Stromal cell of bone marrow (primary cell): ENCODE measurements around the gene CFAP77.
"Not testable (repeated sequence)": the region's sequence is repeated elsewhere in the genome, so short reads cannot be mapped to it uniquely, and the experiment has no call there.

ENCODE experiments used
- DNase-seq: peaks from one replicate; pipeline ENCODE4 v3.0.0-alpha.2; 2012; ENCODE audit warnings: low read depth

The CFAP77 gene

DNA sequence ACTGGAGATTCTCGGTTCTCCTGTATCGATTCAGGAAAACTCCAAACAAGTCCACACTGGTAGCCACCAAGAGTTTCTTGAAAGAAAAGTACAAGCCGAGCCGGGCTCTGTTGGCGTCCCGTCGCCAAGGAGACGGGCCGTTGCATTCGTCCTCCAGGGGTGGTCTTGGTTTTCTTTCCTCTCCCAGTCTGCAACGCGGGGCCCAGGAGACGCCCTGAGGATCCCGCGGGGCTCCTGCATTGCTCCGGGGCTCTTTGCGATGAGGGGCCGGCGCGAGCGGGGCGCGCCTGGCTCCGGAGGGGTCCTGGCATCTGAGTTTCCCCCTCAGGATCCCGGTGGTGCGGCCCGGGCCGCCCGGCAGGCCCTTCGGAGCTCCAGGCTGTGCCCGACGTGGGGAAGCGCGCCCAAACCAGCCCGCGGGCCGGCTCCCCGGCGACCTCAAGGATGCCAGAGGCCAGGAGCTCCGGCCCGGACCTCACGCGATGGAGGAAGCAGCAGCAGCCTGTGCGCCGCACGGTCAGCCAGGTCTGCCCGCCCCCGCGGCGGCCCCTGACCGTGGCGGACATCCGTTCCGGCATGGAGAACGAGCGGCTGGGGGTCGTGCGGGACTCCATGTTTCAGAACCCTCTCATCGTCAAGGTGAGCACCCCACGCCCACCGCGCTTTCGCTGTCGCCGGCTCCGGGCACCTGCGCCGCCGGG, at the start of gene CFAP77:
CFAP77 (plus strand) TSS at position 384 of the 701 bp plus-strand sequence; CDS start at position 445, 61 bp downstream.
- peak; percentile 28 for DNase-seq

GRCh38 chr9:132364068-132364467, 45.9 kb upstream of the CFAP77 start:
- no peak for DNase-seq

DNA sequence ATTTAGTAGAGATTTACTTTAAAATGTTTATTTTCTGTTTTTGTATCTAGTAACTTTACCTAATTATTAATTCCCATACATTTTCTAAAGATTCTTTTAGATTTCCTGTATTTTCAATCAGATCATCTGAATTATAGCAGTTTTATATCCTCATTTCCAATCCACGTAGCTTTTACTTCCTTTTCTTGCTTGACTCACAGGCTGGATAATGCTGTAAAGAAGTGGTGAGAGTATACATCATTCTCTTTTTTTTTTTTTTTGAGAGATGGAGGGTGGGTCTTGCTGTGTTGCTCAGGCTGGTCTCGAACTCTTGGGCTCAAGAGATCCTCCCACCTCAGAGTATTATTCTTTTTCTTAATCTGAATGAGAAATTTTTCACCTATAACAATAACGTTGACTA, 44.0 kb upstream of the CFAP77 start:
- DNase-seq = no peak

DNA sequence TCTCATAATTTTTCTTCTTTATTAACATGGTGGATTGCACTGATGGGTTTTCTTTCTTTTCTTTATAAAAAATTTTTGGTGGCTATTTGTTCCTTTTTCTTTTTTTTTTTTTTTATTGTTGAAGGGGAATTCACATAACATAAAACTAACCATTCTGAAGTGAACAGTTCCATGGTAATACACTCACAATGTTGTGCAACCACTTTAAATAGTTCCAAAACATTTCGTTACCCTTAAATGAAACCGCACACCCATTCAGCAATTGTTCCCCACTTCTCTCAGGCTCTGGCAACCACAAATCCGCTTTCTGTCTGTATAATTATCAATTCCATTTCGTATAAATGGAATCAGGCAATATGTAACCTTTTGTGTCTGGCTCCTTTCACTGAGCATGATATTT, 43.5 kb upstream of the CFAP77 start:
- DNase-seq = no peak

DNA sequence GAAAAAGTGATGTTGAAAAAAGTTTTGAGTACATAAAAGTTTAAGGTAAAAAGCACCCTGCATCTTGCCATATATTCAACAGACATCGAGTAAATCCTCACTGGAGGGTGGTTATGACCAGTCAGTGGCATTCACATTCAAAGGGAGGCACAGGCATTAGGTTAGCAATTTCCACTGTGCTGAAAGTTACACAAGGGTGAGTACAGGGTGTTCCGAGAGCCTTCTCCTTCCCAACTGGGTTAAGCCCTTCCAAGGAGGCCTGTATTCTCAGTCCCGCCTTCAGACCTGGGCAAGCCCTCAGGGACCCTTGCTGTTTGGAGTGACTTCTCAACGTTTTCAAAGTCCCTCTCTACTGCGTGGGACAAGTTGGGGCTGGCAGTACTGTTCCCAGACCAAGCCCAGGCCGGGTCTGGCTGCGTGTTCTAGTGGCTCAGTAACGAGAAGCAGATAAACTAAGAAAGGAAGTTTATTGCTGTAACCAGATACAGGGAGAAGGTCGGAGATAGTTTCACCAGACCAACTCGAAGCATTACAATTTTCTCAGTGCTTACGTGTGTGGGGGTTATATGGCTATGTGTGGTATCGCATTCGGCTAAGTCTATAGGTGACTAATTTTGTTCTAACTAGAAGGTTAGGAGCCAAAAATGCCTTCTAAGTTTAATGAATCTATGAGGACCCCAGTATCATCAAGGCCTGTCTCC, 42.2 kb upstream of the CFAP77 start:
- DNase-seq = no peak

- no peak for DNase-seq
Observed at GRCh38 chr9:132369421-132369820, 40.6 kb upstream of the CFAP77 start.

- DNase-seq = no peak
Observed at GRCh38 chr9:132370592-132370991, 39.4 kb upstream of the CFAP77 start.

DNA sequence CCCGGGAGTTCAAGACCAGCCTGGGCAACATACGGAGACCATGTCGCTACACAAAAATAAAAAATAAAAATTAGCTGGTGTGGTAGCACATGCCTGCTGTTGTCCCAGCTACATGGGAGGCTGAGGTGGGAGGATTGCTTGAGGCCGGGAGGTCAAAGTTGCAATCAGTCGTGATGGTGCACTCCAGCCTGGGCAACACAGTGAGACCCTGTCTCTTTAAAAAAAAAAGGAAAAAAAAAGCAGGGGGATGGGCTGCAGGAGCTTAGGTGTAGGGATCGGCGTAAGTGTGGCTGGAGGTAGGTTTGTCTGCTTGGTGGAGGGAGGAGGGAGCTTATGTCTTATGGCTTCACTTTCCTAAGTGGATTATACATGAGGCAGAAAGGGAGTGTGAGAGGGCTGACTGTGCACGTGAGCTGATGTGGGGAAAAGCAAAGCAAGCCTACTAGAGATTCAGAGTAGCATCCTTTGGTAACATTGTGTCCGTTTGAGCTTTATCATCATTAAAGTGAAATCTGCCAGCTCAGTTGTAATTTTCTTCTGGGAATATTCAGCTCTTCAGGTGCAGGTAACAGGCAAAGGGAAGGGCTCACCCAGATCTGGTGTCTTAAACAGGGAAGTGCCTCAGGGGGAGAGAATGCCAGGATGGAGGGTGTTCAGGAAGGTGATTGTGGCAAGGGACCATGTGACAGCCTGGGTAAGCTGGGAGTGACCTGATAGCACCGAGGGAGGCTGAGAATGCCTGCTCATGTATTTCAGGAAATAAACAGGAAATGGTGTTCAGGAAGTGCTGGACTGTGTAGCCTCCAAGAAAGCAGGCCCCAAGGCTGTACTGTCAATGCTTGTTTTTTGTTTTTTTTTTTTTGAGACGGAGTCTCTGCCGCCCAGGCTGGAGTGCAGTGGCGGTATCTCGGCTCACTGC, 37.6 kb upstream of the CFAP77 start:
- DNase-seq = no peak

GRCh38 chr9:132377769-132378168, 32.2 kb upstream of the CFAP77 start:
- DNase-seq = not testable (repeated sequence)

- DNase-seq = not testable (repeated sequence)
Observed at GRCh38 chr9:132378416-132378815, 31.6 kb upstream of the CFAP77 start.

GRCh38 chr9:132381966-132382541, 28.0 kb upstream of the CFAP77 start:
- DNase-seq = no peak

DNA sequence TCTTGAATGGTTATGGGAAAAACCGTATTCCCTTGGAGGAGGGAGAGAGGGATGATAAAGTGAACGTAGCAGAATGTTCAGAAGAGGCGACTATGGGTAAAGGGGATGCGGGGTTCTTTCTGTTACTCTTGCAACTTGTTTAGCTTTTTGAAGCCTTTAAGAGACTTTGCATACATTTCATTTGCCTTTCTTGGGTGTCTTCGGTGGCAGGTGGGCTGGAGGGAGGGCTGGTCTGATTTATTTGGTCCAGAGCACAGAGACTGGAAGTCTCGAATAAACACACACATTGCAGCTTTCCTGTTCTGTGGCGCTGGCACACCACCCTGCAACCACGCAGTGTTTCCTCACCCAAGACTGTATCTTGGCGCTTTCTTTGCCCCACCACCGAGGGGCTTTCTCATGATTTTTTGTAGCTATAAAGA, 26.5 kb upstream of the CFAP77 start:
- DNase-seq = no peak

- DNase-seq = no peak
Observed at GRCh38 chr9:132384376-132384775, 25.6 kb upstream of the CFAP77 start.

DNA sequence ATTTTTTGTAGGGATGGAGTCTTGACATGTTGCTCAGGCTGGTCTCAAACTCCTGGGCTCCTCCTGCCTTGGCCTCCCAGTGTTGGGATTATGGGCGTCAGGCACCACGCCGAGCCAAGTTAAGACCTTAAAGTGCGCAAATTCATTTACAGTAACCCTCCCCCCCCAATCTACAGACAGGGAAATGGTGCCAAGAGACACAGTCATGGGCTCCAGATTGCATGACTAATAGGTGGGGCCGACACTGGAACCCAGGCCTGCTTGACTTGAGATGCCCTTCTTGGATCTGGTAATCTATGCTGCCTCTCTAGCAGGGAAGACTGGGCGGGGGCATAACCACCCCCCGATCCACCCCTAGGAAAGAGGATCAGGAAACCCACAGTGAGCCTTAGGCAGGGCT, 22.9 kb upstream of the CFAP77 start:
- DNase-seq = no peak

DNA sequence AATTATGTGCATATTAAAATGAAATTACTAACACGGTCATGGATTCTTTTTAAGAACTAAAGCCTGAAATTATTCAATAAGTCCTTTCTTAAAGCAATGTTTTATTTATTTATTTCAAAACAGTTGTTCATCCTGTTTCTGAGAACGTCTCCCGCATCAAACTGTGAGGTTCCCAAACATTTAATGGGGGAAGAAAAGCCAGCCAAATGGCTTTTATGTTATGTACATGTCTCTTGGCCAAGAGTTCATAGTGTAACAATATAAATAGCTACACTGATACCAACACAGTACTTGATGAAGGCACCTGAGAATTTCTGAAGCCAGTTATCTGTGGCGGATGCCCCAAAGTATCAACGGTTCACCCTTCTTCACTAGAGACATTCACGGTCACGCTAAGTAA, 19.0 kb upstream of the CFAP77 start:
- DNase-seq = no peak

GRCh38 chr9:132391449-132391848, 18.6 kb upstream of the CFAP77 start:
- DNase-seq = no peak

DNA sequence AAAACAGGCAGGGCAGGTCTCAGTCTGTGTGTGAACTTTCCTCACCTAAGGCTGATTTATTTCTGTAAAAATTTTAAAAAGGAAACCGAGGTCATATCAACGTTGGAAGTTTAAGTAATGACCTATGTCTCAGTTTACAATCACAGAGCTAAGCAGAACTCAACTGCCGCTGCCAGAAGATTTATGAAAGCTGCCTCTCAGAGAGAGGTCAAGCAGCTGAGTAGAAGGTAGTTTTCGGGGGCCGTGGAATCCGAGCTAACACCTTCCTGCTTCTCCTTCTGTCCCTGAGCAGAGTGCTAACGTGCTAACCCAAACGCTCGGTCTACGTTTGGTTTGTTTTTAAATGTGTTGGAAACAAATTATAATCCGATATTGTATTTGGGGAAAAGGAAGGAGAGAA, 14.5 kb upstream of the CFAP77 start:
- DNase-seq = no peak

- DNase-seq = no peak
Observed at GRCh38 chr9:132401824-132402223, 8.2 kb upstream of the CFAP77 start.

- no peak for DNase-seq
Observed at GRCh38 chr9:132404228-132404881, 5.7 kb upstream of the CFAP77 start.

GRCh38 chr9:132406554-132407122, 3.4 kb upstream of the CFAP77 start, which contains the start of gene TTF1:
TSS of gene TTF1 (minus strand) at chr9:132406840. CDS start at chr9:132402821, 4,019 bp downstream.
- peak; percentile 86 for DNase-seq

DNA sequence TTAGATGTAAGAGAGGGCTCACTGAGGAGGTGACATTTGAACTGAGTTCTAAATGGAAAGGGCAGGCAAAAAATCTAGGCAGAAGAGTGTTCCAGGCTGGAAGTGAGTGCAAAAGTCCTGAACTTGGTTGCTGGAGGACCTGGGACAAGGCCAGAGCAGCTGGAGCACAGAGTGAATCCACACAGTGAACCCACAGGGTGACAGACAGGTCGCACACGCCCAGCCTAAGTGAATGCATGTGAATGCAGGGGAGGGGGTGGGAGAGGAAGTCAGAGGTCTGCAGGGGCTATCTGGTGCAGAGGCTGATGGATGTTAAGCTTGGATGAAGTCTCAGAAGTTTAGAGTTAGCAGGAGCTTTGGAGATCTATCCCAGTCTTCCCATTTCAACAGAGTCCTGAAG, 2.8 kb upstream of the CFAP77 start:
- no peak for DNase-seq
